ENCODE measurements around the gene KATNB1.

DNA sequence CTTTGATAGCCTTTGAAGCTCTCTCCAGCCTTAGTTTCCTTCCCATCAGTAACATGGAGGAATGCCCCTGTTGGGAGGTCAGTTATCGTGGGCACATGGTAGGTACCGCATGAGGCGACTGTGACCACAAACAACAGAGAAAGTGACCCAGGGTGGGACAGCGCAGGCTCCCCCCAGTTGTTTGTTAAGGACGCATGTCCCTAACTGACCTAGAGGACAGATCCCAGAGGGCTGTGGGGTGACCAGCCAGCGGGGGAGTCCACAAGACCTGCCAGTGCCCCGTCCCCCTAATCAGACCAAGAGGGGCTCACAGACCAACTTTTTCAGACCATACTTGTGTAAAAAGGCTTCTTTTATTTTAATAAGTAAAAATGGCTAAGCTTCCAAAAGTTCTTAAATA lies 22.3 kb downstream of the KATNB1 start:
- TF ChIP-seq, protein P1, sequence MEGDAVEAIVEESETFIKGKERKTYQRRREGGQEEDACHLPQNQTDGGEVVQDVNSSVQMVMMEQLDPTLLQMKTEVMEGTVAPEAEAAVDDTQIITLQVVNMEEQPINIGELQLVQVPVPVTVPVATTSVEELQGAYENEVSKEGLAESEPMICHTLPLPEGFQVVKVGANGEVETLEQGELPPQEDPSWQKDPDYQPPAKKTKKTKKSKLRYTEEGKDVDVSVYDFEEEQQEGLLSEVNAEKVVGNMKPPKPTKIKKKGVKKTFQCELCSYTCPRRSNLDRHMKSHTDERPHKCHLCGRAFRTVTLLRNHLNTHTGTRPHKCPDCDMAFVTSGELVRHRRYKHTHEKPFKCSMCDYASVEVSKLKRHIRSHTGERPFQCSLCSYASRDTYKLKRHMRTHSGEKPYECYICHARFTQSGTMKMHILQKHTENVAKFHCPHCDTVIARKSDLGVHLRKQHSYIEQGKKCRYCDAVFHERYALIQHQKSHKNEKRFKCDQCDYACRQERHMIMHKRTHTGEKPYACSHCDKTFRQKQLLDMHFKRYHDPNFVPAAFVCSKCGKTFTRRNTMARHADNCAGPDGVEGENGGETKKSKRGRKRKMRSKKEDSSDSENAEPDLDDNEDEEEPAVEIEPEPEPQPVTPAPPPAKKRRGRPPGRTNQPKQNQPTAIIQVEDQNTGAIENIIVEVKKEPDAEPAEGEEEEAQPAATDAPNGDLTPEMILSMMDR (IDR thresholded peaks at IDR 0.05) = no peak
- TF ChIP-seq POLR2A (IDR thresholded peaks at IDR 0.05) = no peak
